GM12878 (cell line): ENCODE measurements around the gene DDX21.
"Not testable (repeated sequence)": the region's sequence is repeated elsewhere in the genome, so short reads cannot be mapped to it uniquely, and the experiment has no call there.

Source experiments
- BHLHE40 ChIP-seq, 2 experiments: fragments of 450-650 bp in 1 of 2; IDR thresholded peaks; 2 replicates each; pipeline ENCODE4 v1.6.1; 2011 to 2017; ENCODE audit warnings: low read depth in 2 of 2, borderline replicate concordance in 1 of 2, improper control_type of control experiment in 1 of 2, low read length in 1 of 2, mild to moderate bottlenecking in 1 of 2
- EZH2 ChIP-seq: IDR thresholded peaks from 2 replicates; pipeline ENCODE4 v1.6.1; 2012; ENCODE audit warnings: low read depth, mild to moderate bottlenecking, control low read depth, inconsistent platforms, low read length, borderline replicate concordance; ENCODE audit not compliant: control insufficient read depth
- FOXK2 ChIP-seq: fragments of 450-650 bp; IDR thresholded peaks from 2 replicates; pipeline ENCODE4 v1.6.1; 2017; ENCODE audit warnings: mild to moderate bottlenecking, moderate library complexity
- NRF1 ChIP-seq: conservative IDR thresholded peaks from 2 replicates; pipeline ENCODE4 v1.6.1; 2011; ENCODE audit warnings: mild to moderate bottlenecking, low read depth, low read length, improper control_type of control experiment
- PBX3 ChIP-seq: IDR thresholded peaks from 2 replicates; pipeline ENCODE4 v1.6.1; 2011; ENCODE audit warnings: mild to moderate bottlenecking, low read depth, low read length, moderate library complexity; ENCODE audit not compliant: insufficient replicate concordance
- POLR2A ChIP-seq: IDR thresholded peaks from 2 replicates; pipeline ENCODE4 v1.6.1; 2011; ENCODE audit warnings: low read depth, mild to moderate bottlenecking, low read length
- POLR2AphosphoS5 ChIP-seq: IDR thresholded peaks from 2 replicates; pipeline ENCODE4 v1.6.1; 2011; ENCODE audit warnings: mild to moderate bottlenecking, low read length, inconsistent platforms
- POU2F2 ChIP-seq: IDR thresholded peaks from 3 replicates; pipeline ENCODE4 v1.6.1; 2011; ENCODE audit warnings: low read depth, mild to moderate bottlenecking, low read length, borderline replicate concordance
- RAD21 ChIP-seq: IDR thresholded peaks from 2 replicates; pipeline ENCODE4 v1.6.1; 2011; ENCODE audit warnings: mild to moderate bottlenecking, low read depth, low read length, moderate library complexity; ENCODE audit not compliant: insufficient read depth
- RBBP5 ChIP-seq: fragments of 200-600 bp; sonication (generic); conservative IDR thresholded peaks from 2 replicates; pipeline ENCODE4 v1.6.1; 2016
- SP1 ChIP-seq: IDR thresholded peaks from one replicate; pipeline ENCODE4 v1.6.1; 2011; ENCODE audit warnings: low read depth, low read length
- TCF12 ChIP-seq: IDR thresholded peaks from 2 replicates; pipeline ENCODE4 v1.6.1; 2011; ENCODE audit warnings: low read depth, mild to moderate bottlenecking, low read length
- USF1 ChIP-seq: IDR thresholded peaks from 2 replicates; pipeline ENCODE4 v1.6.1; 2011; ENCODE audit warnings: borderline replicate concordance, low read depth, mild to moderate bottlenecking, moderate library complexity, mixed read lengths, low read length; ENCODE audit not compliant: insufficient read depth; ENCODE audit errors: extremely low read length
- TF ChIP-seq, protein P1 (sequence below), 3 experiments: IDR thresholded peaks in 2 of 3; conservative IDR thresholded peaks in 1 of 3; 2 replicates each; pipeline ENCODE4 v1.5.1; 2011; ENCODE audit warnings: low read depth in 3 of 3, low read length in 3 of 3, mild to moderate bottlenecking in 3 of 3, control low read depth in 2 of 3, moderate library complexity in 2 of 3, inconsistent platforms in 1 of 3, mixed read lengths in 1 of 3; ENCODE audit not compliant: control insufficient read depth in 2 of 3, insufficient read depth in 1 of 3; ENCODE audit errors: extremely low read depth in 1 of 3

DNA sequence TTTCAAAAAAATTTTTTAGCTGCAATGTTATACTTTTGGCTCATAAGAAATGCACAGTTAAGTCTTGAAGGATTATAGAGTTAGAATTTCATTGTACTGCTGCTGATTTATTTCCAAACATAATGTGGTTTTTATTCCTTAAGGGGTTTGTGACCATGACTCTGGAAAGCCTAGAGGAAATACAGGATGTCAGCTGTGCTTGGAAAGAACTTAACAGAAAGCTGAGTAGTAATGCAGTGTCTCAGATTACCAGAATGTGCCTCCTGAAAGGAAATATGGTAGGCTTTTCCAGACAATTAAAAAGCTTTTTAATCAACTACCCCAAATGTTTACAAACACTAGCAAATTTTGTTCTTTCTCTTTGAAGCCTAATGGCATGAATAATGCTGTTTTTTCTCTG lies 15.1 kb upstream of the DDX21 start:
- TF ChIP-seq RAD21; RBBP5; FOXK2; PBX3; POLR2A; NRF1; BHLHE40 (IDR thresholded peaks at IDR 0.05; ENCODE audit: borderline replicate concordance in 1 of 2, low read depth in 2 of 2, low read length in 1 of 2); USF1; POU2F2; EZH2; TCF12; POLR2AphosphoS5; SP1: not testable (repeated sequence)
- TF ChIP-seq, protein P1, sequence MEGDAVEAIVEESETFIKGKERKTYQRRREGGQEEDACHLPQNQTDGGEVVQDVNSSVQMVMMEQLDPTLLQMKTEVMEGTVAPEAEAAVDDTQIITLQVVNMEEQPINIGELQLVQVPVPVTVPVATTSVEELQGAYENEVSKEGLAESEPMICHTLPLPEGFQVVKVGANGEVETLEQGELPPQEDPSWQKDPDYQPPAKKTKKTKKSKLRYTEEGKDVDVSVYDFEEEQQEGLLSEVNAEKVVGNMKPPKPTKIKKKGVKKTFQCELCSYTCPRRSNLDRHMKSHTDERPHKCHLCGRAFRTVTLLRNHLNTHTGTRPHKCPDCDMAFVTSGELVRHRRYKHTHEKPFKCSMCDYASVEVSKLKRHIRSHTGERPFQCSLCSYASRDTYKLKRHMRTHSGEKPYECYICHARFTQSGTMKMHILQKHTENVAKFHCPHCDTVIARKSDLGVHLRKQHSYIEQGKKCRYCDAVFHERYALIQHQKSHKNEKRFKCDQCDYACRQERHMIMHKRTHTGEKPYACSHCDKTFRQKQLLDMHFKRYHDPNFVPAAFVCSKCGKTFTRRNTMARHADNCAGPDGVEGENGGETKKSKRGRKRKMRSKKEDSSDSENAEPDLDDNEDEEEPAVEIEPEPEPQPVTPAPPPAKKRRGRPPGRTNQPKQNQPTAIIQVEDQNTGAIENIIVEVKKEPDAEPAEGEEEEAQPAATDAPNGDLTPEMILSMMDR (IDR thresholded peaks at IDR 0.05 in 2 of 3, conservative IDR thresholded peaks at IDR 0.05 in 1 of 3; ENCODE audit: control insufficient read depth in 2 of 3, extremely low read depth in 1 of 3, insufficient read depth in 1 of 3, low read depth in 3 of 3, low read length in 3 of 3) = not testable (repeated sequence)
